K562 (cell line): ENCODE measurements around the gene ZFP69B. TPM values are rescaled to one million over a fixed set of nuclear protein-coding genes. Genes with fewer than 3 reads are reported as not detected.
A peak's percentile ranks its signal among the peaks of the same experiment; 100 is the strongest.

Experiments
- ATAC-seq: fragments of 200-7000 bp; cut with Tn5 transposase; 3 replicates; pipeline ENCODE4 v1.9.1; 2020; ENCODE audit warnings: moderate library complexity
- BruUV-seq: library from RNA; stranded (reverse); fragments of 400-500 nt; replicated peaks from 2 replicates; lab custom pipeline; 2021; lab: Mats Ljungman, UMichigan
- CTCF ChIA-PET: fragments of 300-600 bp; formaldehyde crosslinking; extraction: SDS; loops from one replicate; lab custom pipeline; 2021; ENCODE audit warnings: low intra/inter-chr PET ratio; lab: Yijun Ruan, JAX
- POLR2A ChIA-PET: fragments of 300-600, 350-650 bp; sonication (Branson Sonifier 250); formaldehyde crosslinking; extraction: SDS; loops from one replicate; lab custom pipeline; 2021; ENCODE audit warnings: antibody characterized with exemption, inconsistent platforms; lab: Yijun Ruan, JAX
- DNase-seq, 4 experiments: peaks; one replicate each; pipeline versions ENCODE4 v3.0.0 to v3.0.0-alpha.2; 2011 to 2018; ENCODE audit warnings: low spot score in 3 of 4, mixed read lengths in 3 of 4; ENCODE audit errors: extremely low read depth in 1 of 4
- FAIRE-seq: peaks from 2 replicates; lab custom pipeline; 2011; peaks lifted over from hg19 to GRCh38; lab: Jason Lieb, UNC
- H2AFZ ChIP-seq: 2 replicates; pipeline ENCODE4 v1.6.0; 2011; ENCODE audit warnings: low read depth, low read length, control low read depth, inconsistent platforms
- H3K27ac ChIP-seq: fragments of 200-600 bp; 3 replicates; pipeline ENCODE4 v1.8.0; 2011; ENCODE audit warnings: low read depth, mild to moderate bottlenecking, control low read depth, inconsistent platforms, low read length, moderate library complexity, mixed read lengths; ENCODE audit errors: extremely low read depth
- H3K27me3 ChIP-seq, 2 experiments: fragments of 300-600 bp in 1 of 2; 2 replicates in 1 of 2; 3 replicates in 1 of 2; pipeline versions ENCODE4 v1.6.0 to v1.8.0; 2011; ENCODE audit warnings: inconsistent platforms in 2 of 2, low read length in 2 of 2, mild to moderate bottlenecking in 1 of 2, mixed read lengths in 1 of 2, moderate library complexity in 1 of 2; ENCODE audit not compliant: control insufficient read depth in 2 of 2, insufficient read depth in 2 of 2
- H3K36me3 ChIP-seq: fragments of 300-600 bp; 3 replicates; pipeline ENCODE4 v1.8.0; 2011; ENCODE audit warnings: mild to moderate bottlenecking, low read length, inconsistent platforms; ENCODE audit not compliant: control insufficient read depth, insufficient read depth
- H3K4me1 ChIP-seq, 2 experiments: fragments of 200-600 bp in 1 of 2; replicated peaks in 1 of 2; 2 replicates in 1 of 2; 3 replicates in 1 of 2; pipeline versions ENCODE4 v1.5.1 to v1.8.0; 2011; ENCODE audit warnings: inconsistent platforms in 2 of 2, low read length in 2 of 2, mild to moderate bottlenecking in 1 of 2, mixed read lengths in 1 of 2, moderate library complexity in 1 of 2; ENCODE audit not compliant: control insufficient read depth in 2 of 2, insufficient read depth in 2 of 2
- H3K4me2 ChIP-seq: 2 replicates; pipeline ENCODE4 v1.6.1; 2011; ENCODE audit warnings: low read length, control low read depth, inconsistent platforms, mixed read lengths; ENCODE audit not compliant: insufficient read depth
- H3K4me3 ChIP-seq: fragments of 200-600 bp; sonication (generic), shearing (Covaris generic); 2 replicates; pipeline ENCODE4 v1.5.1; 2016; ENCODE audit warnings: control low read depth, inconsistent platforms
- H3K79me2 ChIP-seq: fragments of 200-600 bp; 3 replicates; pipeline ENCODE4 v1.8.0; 2011; ENCODE audit warnings: low read length, inconsistent platforms; ENCODE audit not compliant: control insufficient read depth, insufficient read depth
- H3K9ac ChIP-seq, 2 experiments: 2 replicates each; pipeline versions ENCODE4 v1.6.0 to v1.6.1; 2011; ENCODE audit warnings: low read depth in 2 of 2, low read length in 2 of 2, control low read depth in 1 of 2, inconsistent platforms in 1 of 2, mild to moderate bottlenecking in 1 of 2, mixed read lengths in 1 of 2; ENCODE audit not compliant: insufficient read depth in 1 of 2
- H3K9me1 ChIP-seq: one replicate; pipeline ENCODE4 v1.6.0; 2011; ENCODE audit warnings: inconsistent platforms, mild to moderate bottlenecking, low read length, moderate library complexity; ENCODE audit not compliant: control insufficient read depth, insufficient read depth
- H3K9me3 ChIP-seq: replicated peaks from 2 replicates; pipeline ENCODE4 v1.5.1; 2011; ENCODE audit warnings: low read depth, low read length, inconsistent platforms; ENCODE audit not compliant: control insufficient read depth, insufficient read depth
- H4K20me1 ChIP-seq: replicated peaks from 2 replicates; pipeline ENCODE4 v1.6.1; 2011; ENCODE audit warnings: low read length, inconsistent platforms, mixed read lengths; ENCODE audit not compliant: control insufficient read depth, insufficient read depth
- RBM25 ChIP-seq: fragments of 200-400 bp; formaldehyde crosslinking; IDR thresholded peaks from 2 replicates; pipeline ENCODE4 v1.6.1; 2018; ENCODE audit warnings: low read length, low read depth, moderate library complexity; ENCODE audit not compliant: severe bottlenecking
- TCF15 ChIP-seq: fragments of 250-450 bp; sonication (Bioruptor Pico); IDR thresholded peaks from 2 replicates; pipeline ENCODE4 v1.8.0; 2022; ENCODE audit warnings: moderate library complexity, mild to moderate bottlenecking, inconsistent platforms
- ZBTB1 ChIP-seq: sonication (generic); formaldehyde crosslinking; IDR thresholded peaks from 2 replicates; pipeline ENCODE4 v1.8.1; 2023; ENCODE audit warnings: missing genetic modification reagents, low read depth, mild to moderate bottlenecking, borderline replicate concordance
- ZFP36 ChIP-seq: fragments of 150-350 bp; IDR thresholded peaks from 2 replicates; pipeline ENCODE4 v1.6.1; 2018; ENCODE audit warnings: low read length, low read depth; ENCODE audit not compliant: partially characterized antibody
- ZNF407 ChIP-seq: fragments of 450-650 bp; IDR thresholded peaks from 2 replicates; pipeline ENCODE4 v1.6.1; 2016; ENCODE audit warnings: low read depth
- in situ Hi-C: fragments of 300-500 bp; cut with MboI; formaldehyde crosslinking; loops from 4 replicates; pipeline ENCODE4 v1.15.0; 2018; ENCODE audit warnings: inconsistent platforms, mixed read lengths
- intact Hi-C: fragments of 100-400 bp; cut with micrococcal nuclease; formaldehyde crosslinking; loops from 2 replicates; pipeline ENCODE4 v1.14.2; 2022
- polyA plus RNA-seq, 8 experiments: library from polyadenylated mRNA; depleted of rRNA in 4 of 8; stranded (reverse) in 5 of 8; unstranded in 3 of 8; fragments of >200 nt; fragmentation: Nextera tagmentation in 2 of 8; fragmentation: Illumina TruSeq in 1 of 8; extraction: Ambion mirVana in 2 of 8; extraction: Trizol in 1 of 8; gene quantifications; 2 replicates each; pipeline versions ENCODE4 v1.2.1 to v1.2.3, GENCODE V29; 2011 to 2014; ENCODE audit warnings: inconsistent platforms in 1 of 8, missing spikeins in 1 of 8
- total RNA-seq, 7 experiments: library from RNA; depleted of rRNA in 6 of 7; stranded (reverse); fragments of >200 nt in 6 of 7; fragmentation: Illumina TruSeq in 2 of 7; extraction: Trizol in 2 of 7; gene quantifications; 2 replicates each; pipeline versions ENCODE4 v1.2.1 to v1.2.3, GENCODE V29; 2011 to 2021; ENCODE audit warnings: low replicate concordance in 1 of 7

Gene ZFP69B
- total and polyA plus RNA-seq, 9 of the 15 experiments (the other 6 are each of a cell fraction or from before 2014, with no cell fraction given), result 1.6 to 10.3 (median 8.4) TPM

GRCh38 chr1:40431385-40431784 is 18.9 kb upstream of the ZFP69B start:
- no peaks in the 10 kb centered on the region for H3K9me1 ChIP-seq
- no peaks in the 10 kb centered on the region for H3K9me3 ChIP-seq
- CTCF ChIA-PET, result no interaction called here
- H2AFZ ChIP-seq, result no peak overlapping the region
- no peak for DNase-seq
- intact Hi-C loops, result no loop called here
- FAIRE-seq, result no peak
- H3K79me2 ChIP-seq, result no peaks in the 10 kb centered on the region
- H3K4me2 ChIP-seq, result no peak overlapping the region
- BruUV-seq, result no TSS peak
- no peaks in the 10 kb centered on the region; a peak in 1 of 5 replicates for H3K4me1 ChIP-seq
- no peaks in the 10 kb centered on the region for H3K27me3 ChIP-seq
- no peak for TF ChIP-seq TCF15 (CRISPR knock-in tag)
- peak; percentile 52 for TF ChIP-seq RBM25
- TF ChIP-seq ZBTB1 (CRISPR knock-in tag), result no peak
- peak; percentile 48; the same call in 1 of the 2 replicates for TF ChIP-seq ZNF407
- peak; percentile 40 for TF ChIP-seq ZFP36
- TF ChIP-seq, all 486 proteins: peak for 3
- Histone ChIP-seq H4K20me1 (no peaks in the 10 kb centered on the region), H3K36me3 (no peaks in the 10 kb centered on the region), H3K27ac (no peak overlapping the region), H3K4me3 (no peak overlapping the region), H3K9ac (no peak overlapping the region)
- POLR2A ChIA-PET, result interaction anchor here (1.2 kb wide), 1 partner anchor 9 kb away, joined by 4 read pairs; no protein-coding TSS in a partner anchor
- in situ Hi-C loops, result no loop called here
- no peak for ATAC-seq
